ENCODE results near the gene APBA3.
"Not testable (repeated sequence)": the region's sequence is repeated elsewhere in the genome, so short reads cannot be mapped to it uniquely, and the experiment has no call there.

Gene APBA3

DNA sequence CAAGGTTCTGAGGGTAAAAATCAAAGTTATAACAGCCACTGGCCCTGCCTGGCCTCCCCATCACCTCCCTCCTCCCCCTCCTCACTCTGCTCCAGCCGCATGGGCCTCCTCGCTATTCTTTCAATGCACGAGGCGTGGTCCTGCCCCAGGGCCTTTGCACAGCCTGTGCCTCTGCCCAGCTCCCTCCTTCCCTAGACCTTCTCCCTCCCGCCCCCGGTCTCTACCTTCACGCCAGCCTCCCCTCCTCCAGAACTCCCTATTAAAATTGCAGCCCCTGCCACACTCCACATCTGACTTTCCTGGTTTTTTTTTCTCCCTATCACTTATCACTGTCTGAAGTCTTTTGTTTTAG lies 7.2 kb upstream of the APBA3 start:
- peaks cover 8% of the 10 kb centered on the region for H3K36me3 Mint-ChIP-seq (ENCODE audit: low read depth)
- H3K27me3 Mint-ChIP-seq, result no peaks in the 10 kb centered on the region
- no peak overlapping the region for H3K27ac Mint-ChIP-seq

DNA sequence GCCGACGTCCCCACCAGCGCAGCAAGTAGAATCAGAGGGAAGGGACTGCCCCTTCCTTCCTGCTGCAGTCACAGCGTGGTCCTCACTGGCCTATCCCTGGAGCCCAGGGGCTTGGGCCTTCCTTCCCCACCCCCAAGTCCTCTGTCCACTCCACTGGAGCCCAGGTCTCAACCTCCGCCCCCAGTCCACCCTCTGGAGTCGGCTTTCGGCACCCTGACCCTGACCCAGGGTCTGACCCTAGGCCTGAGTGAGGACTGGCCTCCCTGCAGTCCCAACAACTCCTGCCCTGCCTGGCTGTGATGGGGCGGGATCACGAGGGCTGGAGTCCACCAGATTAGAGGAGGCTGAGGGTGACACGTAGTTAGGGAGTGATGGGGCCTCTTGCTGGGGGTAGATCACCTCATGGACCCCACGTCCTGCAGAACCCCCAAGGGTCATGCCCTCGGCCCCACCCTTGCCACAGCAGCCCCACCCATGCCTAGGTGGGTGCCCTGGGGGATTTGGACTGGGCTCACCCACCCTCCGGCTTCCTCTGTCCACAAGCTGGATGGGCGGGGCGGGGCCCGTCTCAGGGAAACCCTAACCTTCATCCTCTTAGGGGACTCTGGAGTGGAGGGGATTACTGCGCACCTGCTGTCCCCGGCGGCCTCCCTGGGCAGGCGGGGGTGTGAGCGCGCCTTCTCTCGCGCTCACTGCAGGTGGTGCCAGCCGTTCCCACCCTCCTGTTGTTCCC lies 6.7 kb upstream of the APBA3 start:
- Mint-ChIP-seq H3K27me3 (no peaks in the 10 kb centered on the region), H3K9me3 (no peaks in the 10 kb centered on the region), H3K36me3 (ENCODE audit: low read depth) (peaks cover 10% of the 10 kb centered on the region), H3K4me3 (no peak overlapping the region), H3K27ac (no peak overlapping the region), H3K4me1 (ENCODE audit: low read depth) (peaks cover 9% of the 10 kb centered on the region)

More for the DNA sequence above, 7.2 kb upstream of the APBA3 start:
- Mint-ChIP-seq H3K4me3 (no peak overlapping the region), H3K9me3 (no peaks in the 10 kb centered on the region), H3K4me1 (ENCODE audit: low read depth) (peaks cover 7% of the 10 kb centered on the region)

DNA sequence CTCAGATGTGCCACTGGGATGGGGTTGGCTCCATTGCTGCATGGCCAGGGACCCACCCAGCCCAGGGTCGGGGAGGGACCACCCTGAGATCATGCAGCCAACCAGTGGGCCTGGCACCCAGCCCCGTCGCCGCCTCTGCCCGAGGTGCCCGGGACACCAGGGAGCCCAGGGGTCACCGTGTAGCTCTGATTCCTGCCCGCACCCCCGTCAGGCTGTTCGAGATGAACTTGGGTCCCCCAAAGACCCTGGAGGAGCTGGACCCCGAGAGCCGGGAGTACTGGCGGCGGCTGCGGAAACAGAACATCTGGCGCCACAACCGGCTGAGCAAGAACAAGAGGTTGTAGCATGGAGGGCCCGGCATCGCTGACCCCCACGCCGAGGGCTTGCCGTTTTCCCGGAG lies 5.6 kb upstream of the APBA3 start:
- Mint-ChIP-seq H3K36me3 (ENCODE audit: low read depth) (peaks cover 17% of the 10 kb centered on the region), H3K27me3 (peaks cover 3% of the 10 kb centered on the region), H3K27ac (peak overlapping the region; percentile 61), H3K4me3 (no peak overlapping the region), H3K9me3 (no peaks in the 10 kb centered on the region), H3K4me1 (ENCODE audit: low read depth) (peaks cover 19% of the 10 kb centered on the region)

DNA sequence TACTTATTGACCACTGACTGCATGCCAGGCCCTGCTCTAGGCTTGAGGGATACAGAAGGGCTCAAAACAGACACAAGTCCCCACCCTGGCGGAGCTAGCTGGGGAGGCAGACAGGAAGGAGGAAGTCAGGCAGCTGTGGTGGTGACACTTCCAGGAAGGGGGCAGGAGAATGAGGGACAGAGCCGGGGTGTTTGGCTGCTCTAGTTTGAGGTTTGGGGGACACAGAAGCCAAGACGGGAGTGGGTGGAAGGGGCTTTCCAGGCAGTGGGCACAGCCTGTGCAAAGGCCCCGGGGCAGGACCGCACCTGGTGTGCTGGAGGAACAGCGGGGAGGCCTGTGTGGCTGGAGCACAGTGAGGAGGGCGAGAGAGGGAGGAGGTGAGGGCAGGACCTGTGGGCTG lies 5.0 kb upstream of the APBA3 start:
- Mint-ChIP-seq H3K4me1 (ENCODE audit: low read depth) (peaks cover 24% of the 10 kb centered on the region), H3K27ac (peak overlapping the region; percentile 61), H3K4me3 (no peak overlapping the region), H3K27me3 (peaks cover 3% of the 10 kb centered on the region), H3K36me3 (ENCODE audit: low read depth) (peaks cover 17% of the 10 kb centered on the region), H3K9me3 (no peaks in the 10 kb centered on the region)

DNA sequence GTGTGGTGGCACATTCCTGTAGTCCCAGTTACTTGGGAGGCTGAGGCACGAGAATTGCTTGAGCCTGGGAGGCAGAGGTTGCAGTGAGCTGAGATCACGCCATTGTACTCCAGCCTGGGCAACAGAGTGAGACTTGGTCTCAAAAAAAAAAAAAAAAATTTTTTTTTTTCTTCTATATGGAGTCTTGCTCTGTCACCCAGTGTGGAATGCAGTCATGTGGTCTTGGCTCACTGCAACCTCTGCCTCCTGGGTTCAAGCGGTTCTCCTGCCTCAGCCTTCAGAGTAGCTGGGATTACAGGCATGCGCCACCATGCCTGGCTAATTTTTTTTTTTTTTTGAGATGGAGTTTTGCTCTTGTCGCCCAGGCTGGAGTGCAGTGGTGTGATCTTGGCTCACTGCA lies 4.3 kb upstream of the APBA3 start:
- Mint-ChIP-seq H3K36me3 (ENCODE audit: low read depth) (peaks cover 17% of the 10 kb centered on the region), H3K4me1 (ENCODE audit: low read depth) (peaks cover 32% of the 10 kb centered on the region)
- H3K4me3 Mint-ChIP-seq, H3K9me3 Mint-ChIP-seq, H3K27ac Mint-ChIP-seq, H3K27me3 Mint-ChIP-seq: not testable (repeated sequence)

DNA sequence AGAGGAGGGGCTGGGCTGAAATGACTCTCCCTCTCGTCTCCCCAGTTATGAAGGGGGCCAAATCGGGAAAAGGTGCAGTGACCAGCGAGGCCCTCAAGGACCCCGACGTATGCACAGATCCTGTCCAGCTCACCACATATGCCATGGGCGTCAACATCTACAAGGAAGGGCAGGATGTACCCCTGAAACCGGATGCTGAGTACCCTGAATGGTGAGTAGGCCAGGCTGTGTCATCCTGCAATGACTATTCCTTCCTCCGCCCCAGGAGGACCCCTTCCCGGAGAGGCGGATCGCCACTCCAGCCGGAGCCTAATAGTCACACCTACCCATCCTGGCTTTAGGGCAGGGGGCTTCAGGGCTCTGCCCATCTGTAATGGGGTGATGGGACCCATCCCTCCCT lies 3.6 kb upstream of the APBA3 start:
- peaks cover 35% of the 10 kb centered on the region for H3K4me1 Mint-ChIP-seq (ENCODE audit: low read depth)
- H3K27me3 Mint-ChIP-seq, result peaks cover 3% of the 10 kb centered on the region
- no peak overlapping the region for H3K27ac Mint-ChIP-seq
- H3K36me3 Mint-ChIP-seq (ENCODE audit: low read depth), result peaks cover 17% of the 10 kb centered on the region
- no peaks in the 10 kb centered on the region for H3K9me3 Mint-ChIP-seq
- H3K4me3 Mint-ChIP-seq, result no peak overlapping the region

DNA sequence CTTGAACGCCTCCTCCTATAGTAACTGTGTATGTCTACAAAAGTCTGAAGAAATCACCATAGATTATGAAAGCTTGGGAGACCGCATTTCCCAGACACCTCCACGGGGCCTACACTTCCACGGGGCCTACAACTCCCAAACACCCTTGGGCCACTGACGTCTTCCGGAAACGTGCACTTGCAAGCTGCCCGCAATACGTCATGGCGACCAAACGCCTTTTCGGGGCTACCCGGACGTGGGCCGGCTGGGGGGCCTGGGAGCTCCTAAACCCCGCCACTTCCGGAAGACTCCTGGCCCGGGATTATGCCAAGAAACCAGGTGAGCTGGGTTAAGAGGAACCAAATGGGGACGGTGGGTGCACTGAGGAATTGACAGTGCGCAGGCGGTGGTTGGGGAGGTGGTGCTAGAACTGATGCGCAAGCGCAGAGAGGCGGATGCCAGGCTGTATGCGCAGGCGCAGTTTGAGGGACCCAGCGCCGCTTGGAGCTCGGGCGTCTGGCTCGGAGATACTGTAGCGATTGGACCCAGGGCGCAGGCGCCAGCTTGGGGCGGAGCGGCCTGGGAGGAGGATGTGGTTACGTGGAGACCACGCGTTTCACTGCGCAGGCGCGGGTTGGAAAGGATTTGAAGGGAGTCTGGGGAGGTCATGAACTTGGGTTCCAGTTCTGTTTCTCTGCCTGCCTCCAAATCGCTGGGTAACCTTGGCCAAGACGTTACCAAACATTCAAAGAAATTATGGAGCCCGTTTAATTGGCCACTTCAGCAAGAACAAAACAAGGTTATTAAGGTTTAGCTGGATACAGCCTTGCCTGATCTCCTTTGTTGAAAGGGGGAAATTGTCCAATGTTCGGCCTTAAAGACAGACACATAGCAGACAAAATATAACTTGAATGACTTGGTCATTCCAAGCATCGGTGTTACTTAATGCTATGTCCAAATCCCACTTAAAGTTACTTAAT lies 1.3 kb upstream of the APBA3 start, which contains the start of gene MRPL54:
Gene MRPL54, plus strand, starts transcription at position 182 of the 959 bp plus-strand sequence. Its CDS starts 19 bp downstream, at position 201.
- Mint-ChIP-seq H3K9me3 (no peaks in the 10 kb centered on the region), H3K27ac (peak within 1 kb of the TSS; percentile 99), H3K36me3 (ENCODE audit: low read depth) (peaks cover 21% of the 10 kb centered on the region), H3K27me3 (peaks cover 3% of the 10 kb centered on the region), H3K4me3 (peak within 1 kb of the TSS; percentile 96), H3K4me1 (ENCODE audit: low read depth) (peaks cover 47% of the 10 kb centered on the region)

DNA sequence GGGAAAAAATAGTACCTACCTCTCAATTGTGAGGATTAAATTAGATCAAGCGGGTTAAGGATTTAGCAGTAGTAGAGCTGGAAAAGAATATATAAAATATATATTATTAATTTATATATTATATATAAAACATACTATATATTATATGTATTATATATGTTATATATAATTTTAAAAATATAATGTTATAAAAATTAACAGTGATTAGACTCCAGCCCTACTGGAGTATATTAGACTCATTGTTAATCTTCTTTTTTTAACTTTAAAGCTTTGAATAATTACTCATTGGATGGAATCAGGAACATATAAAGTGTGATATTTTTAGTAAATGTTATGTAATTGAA lies 610 bp upstream of the APBA3 start:
- Mint-ChIP-seq H3K27ac (peak overlapping the region; percentile 99), H3K27me3 (peaks cover 3% of the 10 kb centered on the region), H3K9me3 (no peaks in the 10 kb centered on the region), H3K4me3 (peak overlapping the region; percentile 96), H3K36me3 (ENCODE audit: low read depth) (peaks cover 21% of the 10 kb centered on the region), H3K4me1 (ENCODE audit: low read depth) (peaks cover 47% of the 10 kb centered on the region)

DNA sequence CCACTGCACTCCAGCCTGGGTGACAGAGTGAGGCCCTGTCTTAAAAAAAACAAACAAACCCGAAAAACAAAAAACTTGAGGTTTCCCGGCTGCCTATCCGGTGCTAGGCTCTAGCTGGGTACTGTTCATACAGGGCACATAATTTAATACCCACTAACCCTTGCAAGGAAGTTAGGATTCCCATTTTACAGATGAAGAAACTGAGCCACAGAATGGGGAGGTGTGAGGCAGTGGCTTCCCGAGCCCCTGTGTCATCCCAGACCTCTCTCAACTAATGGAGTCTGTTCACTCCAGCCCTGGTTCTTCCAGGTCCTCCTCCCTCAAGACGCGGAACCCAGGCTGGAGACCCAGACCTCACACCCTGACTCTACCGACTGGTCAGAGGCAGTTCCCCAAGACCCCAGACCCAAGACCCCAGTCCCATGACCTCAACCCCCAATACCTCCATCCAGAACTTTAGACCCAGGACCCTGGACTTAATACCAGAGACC lies 576 bp downstream of the APBA3 start:
- Mint-ChIP-seq H3K4me3 (peak overlapping the region; percentile 96), H3K36me3 (ENCODE audit: low read depth) (peaks cover 17% of the 10 kb centered on the region), H3K4me1 (ENCODE audit: low read depth) (peaks cover 43% of the 10 kb centered on the region), H3K27ac (peak overlapping the region; percentile 96), H3K27me3 (peaks cover 3% of the 10 kb centered on the region), H3K9me3 (no peaks in the 10 kb centered on the region)

DNA sequence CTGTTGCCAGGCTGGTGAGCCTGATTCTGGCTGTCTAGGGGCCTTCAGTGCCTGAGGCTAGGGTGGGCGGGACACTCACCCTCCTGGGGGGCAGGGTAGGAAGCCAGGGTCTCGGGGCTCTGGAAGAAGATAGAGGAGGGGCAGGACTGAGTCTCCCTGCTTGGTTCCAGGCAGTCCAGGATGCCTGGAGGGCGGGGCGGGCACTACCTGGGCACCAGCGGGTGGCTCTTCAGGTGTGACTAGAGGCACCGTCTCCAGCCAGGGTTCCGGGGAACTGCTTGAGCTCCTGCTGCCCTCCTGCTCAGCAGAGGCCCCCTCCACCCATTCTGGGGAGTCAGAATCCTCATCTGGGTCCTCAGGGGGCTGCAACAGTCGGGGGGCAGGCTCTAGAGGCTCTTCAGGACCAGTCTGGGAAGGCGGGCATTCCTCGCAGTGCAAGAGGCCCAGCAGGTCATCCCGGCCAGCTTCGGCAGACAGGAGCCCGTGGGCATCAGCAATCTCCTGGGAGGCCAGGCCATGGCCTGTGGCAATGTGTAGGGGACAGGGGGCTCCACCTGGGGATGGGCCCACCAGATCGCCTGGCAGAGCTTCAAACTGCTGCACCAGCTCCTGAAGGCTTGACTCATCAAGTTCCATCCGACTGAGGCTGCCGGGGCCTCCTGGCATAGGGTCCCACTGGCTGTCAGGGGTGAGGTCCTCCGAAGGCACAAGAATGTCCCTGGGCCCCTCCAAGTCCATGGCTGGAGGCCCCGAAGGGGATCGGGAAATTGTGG lies 1.8 kb downstream of the APBA3 start:
- H3K27me3 Mint-ChIP-seq, result peaks cover 3% of the 10 kb centered on the region
- no peak overlapping the region for H3K27ac Mint-ChIP-seq
- H3K9me3 Mint-ChIP-seq, result no peaks in the 10 kb centered on the region
- H3K4me1 Mint-ChIP-seq (ENCODE audit: low read depth), result peaks cover 49% of the 10 kb centered on the region
- peak overlapping the region; percentile 96 for H3K4me3 Mint-ChIP-seq
- H3K36me3 Mint-ChIP-seq (ENCODE audit: low read depth), result peaks cover 17% of the 10 kb centered on the region

DNA sequence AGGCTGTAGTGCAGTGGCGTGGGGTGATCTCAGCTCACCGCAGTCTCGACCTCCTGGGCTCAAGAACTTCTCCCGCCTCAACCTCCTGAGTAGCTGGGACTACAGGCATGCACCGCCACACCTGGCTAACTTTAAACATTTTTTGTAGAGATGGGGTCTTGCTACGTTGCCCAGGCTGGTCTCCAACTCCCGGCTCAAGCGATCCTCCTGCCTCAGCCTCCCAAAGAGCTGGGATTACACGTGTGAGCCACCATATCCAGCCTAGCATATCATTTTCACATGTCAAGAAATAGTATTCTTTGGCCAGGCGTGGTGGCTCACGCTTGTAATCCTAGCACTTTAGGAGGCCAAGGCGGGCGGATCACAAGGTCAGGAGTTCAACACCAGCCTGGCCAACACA lies 3.2 kb downstream of the APBA3 start:
- H3K4me3 Mint-ChIP-seq, result not testable (repeated sequence)
- peaks cover 16% of the 10 kb centered on the region for H3K36me3 Mint-ChIP-seq (ENCODE audit: low read depth)
- peaks cover 48% of the 10 kb centered on the region for H3K4me1 Mint-ChIP-seq (ENCODE audit: low read depth)

DNA sequence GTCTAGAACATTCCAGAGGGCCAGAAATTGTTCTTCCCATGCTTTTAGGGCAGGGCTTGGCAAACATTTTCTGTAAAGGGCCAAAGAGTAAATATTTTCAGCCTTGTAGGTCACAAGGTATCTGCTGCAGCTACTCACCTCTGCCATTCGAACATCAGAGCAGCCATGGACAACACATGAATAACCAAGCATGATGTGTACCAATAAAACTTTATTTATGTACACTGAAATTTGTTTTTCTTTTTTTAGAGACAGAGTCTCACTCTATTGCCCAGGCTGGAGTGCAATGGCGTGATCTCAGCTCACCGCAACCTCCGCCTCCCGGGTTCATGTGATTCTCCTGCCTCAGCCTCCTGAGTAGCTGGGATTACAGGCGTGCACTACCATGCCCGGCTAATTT lies 3.8 kb downstream of the APBA3 start:
- Mint-ChIP-seq H3K36me3 (ENCODE audit: low read depth) (peaks cover 10% of the 10 kb centered on the region), H3K4me1 (ENCODE audit: low read depth) (peaks cover 42% of the 10 kb centered on the region)
- not testable (repeated sequence) for H3K27me3 Mint-ChIP-seq, H3K9me3 Mint-ChIP-seq, H3K27ac Mint-ChIP-seq, H3K4me3 Mint-ChIP-seq

More for the DNA sequence above, 3.2 kb downstream of the APBA3 start:
- H3K27me3 Mint-ChIP-seq, H3K9me3 Mint-ChIP-seq, H3K27ac Mint-ChIP-seq: not testable (repeated sequence)

DNA sequence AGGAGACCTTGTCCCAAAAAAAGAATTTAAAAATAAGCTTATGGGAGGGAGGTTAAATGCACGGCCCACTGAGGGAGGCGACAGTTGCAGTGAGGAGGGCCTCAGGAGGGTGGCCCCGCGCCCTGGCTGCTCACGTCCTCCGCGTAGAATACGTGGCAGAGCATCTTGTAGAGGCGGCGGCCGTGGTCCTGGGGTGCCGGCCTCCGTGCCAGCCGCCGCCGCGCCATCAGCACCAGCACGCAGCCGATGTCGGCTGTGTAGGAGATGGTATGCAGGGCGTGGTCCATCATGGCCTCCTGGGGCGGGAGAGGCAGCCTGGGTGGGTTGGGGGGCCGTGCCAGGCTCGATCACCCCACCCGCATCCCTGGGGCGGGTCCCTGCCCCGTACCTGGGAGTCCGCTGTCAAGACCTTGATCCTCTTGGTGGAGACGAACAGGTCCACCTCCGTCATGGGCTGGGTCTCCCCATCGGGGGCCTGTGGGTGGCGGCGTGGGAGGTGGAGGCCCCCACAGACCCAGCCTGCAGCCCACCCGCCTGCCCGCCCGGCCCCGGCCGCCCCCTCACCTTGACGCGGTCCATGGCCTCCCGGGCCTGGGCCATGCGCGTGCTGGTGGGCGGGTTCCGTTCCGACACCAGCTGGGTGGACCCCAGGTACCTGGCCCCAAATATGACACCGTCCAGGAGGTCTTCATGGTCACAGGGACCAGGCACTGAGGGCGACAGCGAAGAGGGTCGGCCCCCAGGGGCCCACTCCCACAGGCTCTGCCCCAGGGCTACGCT lies 7.7 kb downstream of the APBA3 start:
- peaks cover 16% of the 10 kb centered on the region for H3K36me3 Mint-ChIP-seq (ENCODE audit: low read depth)
- peaks cover 8% of the 10 kb centered on the region for H3K4me1 Mint-ChIP-seq (ENCODE audit: low read depth)
- no peaks in the 10 kb centered on the region for H3K27me3 Mint-ChIP-seq
- no peak overlapping the region for H3K4me3 Mint-ChIP-seq
- no peak overlapping the region for H3K27ac Mint-ChIP-seq
- H3K9me3 Mint-ChIP-seq, result no peaks in the 10 kb centered on the region

DNA sequence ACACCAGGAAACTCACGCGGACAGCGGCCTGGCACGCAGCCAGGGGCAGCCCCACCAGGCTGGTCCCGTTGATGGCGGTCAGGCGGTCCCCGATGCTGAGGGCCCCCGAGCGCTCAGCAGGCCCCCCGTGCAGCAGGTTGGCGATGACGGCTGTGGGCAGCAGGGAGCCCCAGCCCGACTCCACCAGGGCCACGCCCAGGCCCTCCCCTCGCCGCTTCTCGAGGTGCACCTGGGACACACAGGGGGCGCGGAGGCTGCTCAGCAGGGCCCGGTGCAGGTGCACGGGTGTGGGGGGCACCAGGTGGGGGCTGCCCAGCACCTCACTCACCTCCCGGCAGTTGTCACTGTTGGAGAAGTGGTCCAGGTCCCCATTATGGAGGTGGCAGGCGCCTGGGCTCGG lies 9.0 kb downstream of the APBA3 start:
- H3K36me3 Mint-ChIP-seq (ENCODE audit: low read depth), result peaks cover 15% of the 10 kb centered on the region
- no peak overlapping the region for H3K4me3 Mint-ChIP-seq
- H3K27ac Mint-ChIP-seq, result no peak overlapping the region
- H3K9me3 Mint-ChIP-seq, result no peaks in the 10 kb centered on the region
- H3K4me1 Mint-ChIP-seq (ENCODE audit: low read depth), result peaks cover 8% of the 10 kb centered on the region
- H3K27me3 Mint-ChIP-seq, result no peaks in the 10 kb centered on the region
